GM12865 (cell line): Measurements from ENCODE around the gene TBC1D10A.

Source experiments
- DNase-seq: peaks from one replicate; pipeline ENCODE4 v3.0.0; 2010; ENCODE audit warnings: low read depth
- H3K4me3 ChIP-seq: 2 replicates; pipeline ENCODE4 v1.5.1; 2011; ENCODE audit warnings: mild to moderate bottlenecking, low read depth, low read length, control low read depth
- CTCF ChIP-seq: IDR thresholded peaks from 2 replicates; pipeline ENCODE4 v1.5.1; 2011; ENCODE audit warnings: low read length, control low read depth, low read depth, inconsistent platforms; ENCODE audit not compliant: insufficient read depth; ENCODE audit errors: missing control alignments

Gene TBC1D10A

GRCh38 chr22:30336752-30337460, 10.2 kb upstream of the TBC1D10A start:
- no peak for DNase-seq
- H3K4me3 ChIP-seq = no peak overlapping the region
- no peak for TF ChIP-seq CTCF

- TF ChIP-seq CTCF = no peak
- H3K4me3 ChIP-seq = no peak overlapping the region
- DNase-seq = no peak
Measured at GRCh38 chr22:30335236-30335635, 8.5 kb upstream of the TBC1D10A start.

- no peak for TF ChIP-seq CTCF
- no peak for DNase-seq
Measured at GRCh38 chr22:30334646-30335045, 7.9 kb upstream of the TBC1D10A start.

GRCh38 chr22:30333707-30334087, 7.0 kb upstream of the TBC1D10A start:
- no peak for TF ChIP-seq CTCF
- DNase-seq = no peak
- no peak overlapping the region for H3K4me3 ChIP-seq

More at GRCh38 chr22:30334646-30335045, 7.9 kb upstream of the TBC1D10A start:
- H3K4me3 ChIP-seq = no peak overlapping the region

- TF ChIP-seq CTCF = no peak
- no peak overlapping the region for H3K4me3 ChIP-seq
- no peak for DNase-seq
Measured at GRCh38 chr22:30332994-30333706, 6.4 kb upstream of the TBC1D10A start.

GRCh38 chr22:30332551-30332950, 5.8 kb upstream of the TBC1D10A start:
- DNase-seq = no peak
- H3K4me3 ChIP-seq = no peak overlapping the region
- no peak for TF ChIP-seq CTCF
